ENCODE data around the gene TTLL6. TPM values are rescaled to one million over a fixed set of nuclear protein-coding genes. Genes with fewer than 3 reads are reported as not detected.

TTLL6 gene
- total RNA-seq, 5 donors from 2014 or later (not counting 1 experiment from before 2014, with no cell fraction given): not detected

GRCh38 chr17:48721009-48721402 is 96.0 kb downstream of the TTLL6 start:
- Mint-ChIP-seq H3K4me3 (no peak overlapping the region), H3K27ac (peak overlapping the region in 1 of 2 donors; percentile 20), H3K4me1 (peaks cover 40 to 46% (median 45%) of the 10 kb centered on the region in 3 donors), H3K36me3 (no peaks in the 10 kb centered on the region), H3K9me3 (no peaks in the 10 kb centered on the region), H3K27me3 (peaks cover 61 to 93% of the 10 kb centered on the region in 2 donors)
- H3K4me3 ChIP-seq (ENCODE audit: control insufficient read depth in 1 of 2, extremely low read depth in 1 of 2, low read length in 1 of 2): no peak overlapping the region
- no peak overlapping the region for H3K27ac ChIP-seq (ENCODE audit: low read length)
- H3K27me3 ChIP-seq (replicated peaks in 1 of 2; ENCODE audit: control insufficient read depth in 2 of 2, extremely low read depth in 1 of 2, insufficient read depth in 2 of 2, low read length in 1 of 2): peaks cover 27 to 90% of the 10 kb centered on the region in 2 experiments
- H3K4me1 ChIP-seq (ENCODE audit: control insufficient read depth in 1 of 2, extremely low read depth in 1 of 2, insufficient read depth in 2 of 2, low read length in 2 of 2): peaks cover 5 to 56% of the 10 kb centered on the region in 2 experiments
- H3K9me3 ChIP-seq: no peaks in the 10 kb centered on the region
- no CpG with 5 or more reads among the region's 1 CpG for WGBS (ENCODE audit: insufficient coverage)
- DNase-seq (no peak), ATAC-seq (replicated peaks in 1 of 4) (no peak)
- CTCF ChIA-PET: interaction anchor here (0.6 kb wide), 2 partner anchors 153 to 156 kb away, joined by 4 read pairs; no protein-coding TSS in a partner anchor
- POLR2A ChIA-PET: no interaction called here
- no peaks in the 10 kb centered on the region for H3K36me3 ChIP-seq (ENCODE audit: control insufficient read depth in 2 of 2, extremely low read depth in 1 of 2, insufficient read depth in 1 of 2, low read length in 1 of 2)

GRCh38 chr17:48720266-48721008 is 96.6 kb downstream of the TTLL6 start:
- Mint-ChIP-seq H3K27me3 (peaks cover 56 to 91% of the 10 kb centered on the region in 2 donors), H3K4me1 (peaks cover 38 to 46% (median 45%) of the 10 kb centered on the region in 3 donors), H3K27ac (peak overlapping the region; percentile 59 to 67), H3K4me3 (peak overlapping the region in 1 of 3 donors; percentile 28), H3K36me3 (no peaks in the 10 kb centered on the region), H3K9me3 (no peaks in the 10 kb centered on the region)
- Histone ChIP-seq H3K4me1 (ENCODE audit: control insufficient read depth in 1 of 2, extremely low read depth in 1 of 2, insufficient read depth in 2 of 2, low read length in 2 of 2) (peaks cover 5 to 52% of the 10 kb centered on the region in 2 experiments), H3K27me3 (replicated peaks in 1 of 2; ENCODE audit: control insufficient read depth in 2 of 2, extremely low read depth in 1 of 2, insufficient read depth in 2 of 2, low read length in 1 of 2) (peaks cover 26 to 88% of the 10 kb centered on the region in 2 experiments), H3K27ac (ENCODE audit: low read length) (no peak overlapping the region), H3K9me3 (no peaks in the 10 kb centered on the region), H3K36me3 (ENCODE audit: control insufficient read depth in 2 of 2, extremely low read depth in 1 of 2, insufficient read depth in 1 of 2, low read length in 1 of 2) (no peaks in the 10 kb centered on the region), H3K4me3 (ENCODE audit: control insufficient read depth in 1 of 2, extremely low read depth in 1 of 2, low read length in 1 of 2) (no peak overlapping the region)
- ChIA-PET CTCF (interaction anchor here in 1 of 2 donors (0.6 kb wide), 1 partner anchor 157 kb away, joined by 4 read pairs; no protein-coding TSS in a partner anchor), POLR2A (interaction anchor here in 1 of 2 donors (0.5 kb wide), 1 partner anchor 57 kb away, joined by 4 read pairs; no protein-coding TSS in a partner anchor)
- ATAC-seq (replicated peaks in 1 of 4): no peak
- 22% methylated on average over 4 of the region's 11 CpGs for WGBS (ENCODE audit: insufficient coverage)
- DNase-seq: no peak

- peak in 1 of 35 experiments; percentile 28 for DNase-seq
- Histone ChIP-seq H3K9me3 (no peaks in the 10 kb centered on the region), H3K4me3 (ENCODE audit: control insufficient read depth in 1 of 2, extremely low read depth in 1 of 2, low read length in 1 of 2) (peak overlapping the region in 1 of 2 donors; percentile 48), H3K4me1 (ENCODE audit: control insufficient read depth in 1 of 2, extremely low read depth in 1 of 2, insufficient read depth in 2 of 2, low read length in 2 of 2) (peaks cover 5 to 45% of the 10 kb centered on the region in 2 experiments), H3K36me3 (ENCODE audit: control insufficient read depth in 2 of 2, extremely low read depth in 1 of 2, insufficient read depth in 1 of 2, low read length in 1 of 2) (no peaks in the 10 kb centered on the region), H3K27me3 (replicated peaks in 1 of 2; ENCODE audit: control insufficient read depth in 2 of 2, extremely low read depth in 1 of 2, insufficient read depth in 2 of 2, low read length in 1 of 2) (peaks cover 23 to 85% of the 10 kb centered on the region in 2 experiments), H3K27ac (ENCODE audit: low read length) (no peak overlapping the region)
- Mint-ChIP-seq H3K27me3 (peaks cover 56 to 89% of the 10 kb centered on the region in 2 donors), H3K9me3 (no peaks in the 10 kb centered on the region), H3K4me3 (peak overlapping the region in 1 of 3 donors; percentile 59), H3K27ac (peak overlapping the region in 1 of 2 donors; percentile 67), H3K36me3 (no peaks in the 10 kb centered on the region), H3K4me1 (peaks cover 33 to 40% (median 40%) of the 10 kb centered on the region in 3 donors)
- WGBS (ENCODE audit: insufficient coverage): 23% methylated on average over 22 of the region's 37 CpGs
- CTCF ChIA-PET: interaction anchor here in 1 of 2 donors (0.6 kb wide), 1 partner anchor 95 kb away, joined by 8 read pairs; no protein-coding TSS in a partner anchor
- POLR2A ChIA-PET: interaction anchor here in 1 of 2 donors (0.5 kb wide), 1 partner anchor 57 kb away, joined by 4 read pairs; no protein-coding TSS in a partner anchor
- no peak for ATAC-seq (replicated peaks in 1 of 4)
These were observed 97.3 kb downstream of the TTLL6 start for GRCh38 chr17:48719642-48720265.

- peak overlapping the region in 2 of 3 donors; percentile 17 to 59 for H3K4me3 Mint-ChIP-seq
- ChIA-PET CTCF (interaction anchor here (0.6 to 0.7 kb wide), 2 partner anchors 95 to 1152 kb away, joined by 6 to 8 read pairs; no protein-coding TSS in a partner anchor), POLR2A (no interaction called here)
- H3K27ac Mint-ChIP-seq: no peak overlapping the region
- peaks cover 26 to 33% (median 32%) of the 10 kb centered on the region in 3 donors for H3K4me1 Mint-ChIP-seq
- peaks cover 54 to 89% of the 10 kb centered on the region in 2 donors for H3K27me3 Mint-ChIP-seq
- Histone ChIP-seq H3K4me3 (ENCODE audit: control insufficient read depth in 1 of 2, extremely low read depth in 1 of 2, low read length in 1 of 2) (peak overlapping the region in 1 of 2 donors; percentile 48), H3K4me1 (ENCODE audit: control insufficient read depth in 1 of 2, extremely low read depth in 1 of 2, insufficient read depth in 2 of 2, low read length in 2 of 2) (peaks cover 5 to 37% of the 10 kb centered on the region in 2 experiments), H3K9me3 (no peaks in the 10 kb centered on the region), H3K27me3 (replicated peaks in 1 of 2; ENCODE audit: control insufficient read depth in 2 of 2, extremely low read depth in 1 of 2, insufficient read depth in 2 of 2, low read length in 1 of 2) (peaks cover 23 to 82% of the 10 kb centered on the region in 2 experiments), H3K36me3 (ENCODE audit: control insufficient read depth in 2 of 2, extremely low read depth in 1 of 2, insufficient read depth in 1 of 2, low read length in 1 of 2) (no peaks in the 10 kb centered on the region), H3K27ac (ENCODE audit: low read length) (no peak overlapping the region)
- no peaks in the 10 kb centered on the region for H3K36me3 Mint-ChIP-seq
- WGBS (ENCODE audit: insufficient coverage): 9% methylated on average over 65 of the region's 80 CpGs
- ATAC-seq (replicated peaks in 1 of 4) (peak in 3 of 4 experiments; percentile 30 to 54 (median 38)), DNase-seq (peak in 1 of 35 experiments; percentile 30)
- H3K9me3 Mint-ChIP-seq: no peaks in the 10 kb centered on the region
These were observed 98.0 kb downstream of the TTLL6 start for GRCh38 chr17:48718761-48719641.

- H3K27me3 Mint-ChIP-seq: peaks cover 54 to 89% of the 10 kb centered on the region in 2 donors
- peaks cover 23 to 83% of the 10 kb centered on the region in 2 experiments for H3K27me3 ChIP-seq (replicated peaks in 1 of 2; ENCODE audit: control insufficient read depth in 2 of 2, extremely low read depth in 1 of 2, insufficient read depth in 2 of 2, low read length in 1 of 2)
- WGBS (ENCODE audit: insufficient coverage): 7% methylated on average over 6 of the region's 24 CpGs
These were observed 98.7 kb downstream of the TTLL6 start for GRCh38 chr17:48718227-48718760.

More at GRCh38 chr17:48718227-48718760, 98.7 kb downstream of the TTLL6 start:
- Histone ChIP-seq H3K4me3 (ENCODE audit: control insufficient read depth in 1 of 2, extremely low read depth in 1 of 2, low read length in 1 of 2) (peak overlapping the region in 1 of 2 donors; percentile 48), H3K4me1 (ENCODE audit: control insufficient read depth in 1 of 2, extremely low read depth in 1 of 2, insufficient read depth in 2 of 2, low read length in 2 of 2) (peaks cover 2 to 30% of the 10 kb centered on the region in 2 experiments), H3K27ac (ENCODE audit: low read length) (no peak overlapping the region), H3K9me3 (no peaks in the 10 kb centered on the region), H3K36me3 (ENCODE audit: control insufficient read depth in 2 of 2, extremely low read depth in 1 of 2, insufficient read depth in 1 of 2, low read length in 1 of 2) (no peaks in the 10 kb centered on the region)
- ChIA-PET POLR2A (interaction anchor here in 1 of 2 donors (0.7 kb wide), 1 partner anchor 21 kb away, joined by 3 read pairs; no protein-coding TSS in a partner anchor), CTCF (interaction anchor here (0.5 to 0.7 kb wide), 2 partner anchors 30 to 1151 kb away, joined by 3 to 6 read pairs; no protein-coding TSS in a partner anchor)
- peaks cover 19 to 26% (median 25%) of the 10 kb centered on the region in 3 donors for H3K4me1 Mint-ChIP-seq
- no peaks in the 10 kb centered on the region for H3K36me3 Mint-ChIP-seq
- H3K9me3 Mint-ChIP-seq: no peaks in the 10 kb centered on the region
- no peak overlapping the region for H3K27ac Mint-ChIP-seq
- ATAC-seq (replicated peaks in 1 of 4) (no peak), DNase-seq (peak in 1 of 35 experiments; percentile 24)
- peak overlapping the region in 1 of 3 donors; percentile 59 for H3K4me3 Mint-ChIP-seq

All from T-cell (primary cell).